CD4-positive, alpha-beta T cell treated with Interleukin-15 for 4 hours (primary cell): Measurements from ENCODE around the gene BAHCC1.

Experiments used
- DNase-seq: peaks from one replicate; pipeline ENCODE4 v3.0.0-alpha.2; 2020; ENCODE audit warnings: low spot score

BAHCC1 gene

GRCh38 chr17:81461607-81462500, 66.6 kb downstream of the BAHCC1 start:
- DNase-seq, result no peak

GRCh38 chr17:81462506-81463125, 67.4 kb downstream of the BAHCC1 start:
- DNase-seq, result no peak

GRCh38 chr17:81463506-81463905, 68.2 kb downstream of the BAHCC1 start:
- no peak for DNase-seq

- no peak for DNase-seq
Observed at GRCh38 chr17:81464586-81464985, 69.3 kb downstream of the BAHCC1 start.

GRCh38 chr17:81465910-81466309, 70.7 kb downstream of the BAHCC1 start:
- DNase-seq, result no peak

- DNase-seq, result no peak
Observed at GRCh38 chr17:81466564-81467472, 71.6 kb downstream of the BAHCC1 start.

- DNase-seq, result no peak
Observed at GRCh38 chr17:81468111-81468769, 73.0 kb downstream of the BAHCC1 start.

GRCh38 chr17:81468770-81469121, 73.5 kb downstream of the BAHCC1 start:
- no peak for DNase-seq

- no peak for DNase-seq
Observed at GRCh38 chr17:81469266-81469665, 74.0 kb downstream of the BAHCC1 start.

- DNase-seq, result no peak
Observed at GRCh38 chr17:81470270-81470943, 75.2 kb downstream of the BAHCC1 start.

- DNase-seq, result no peak
Observed at GRCh38 chr17:81470944-81471817, 75.9 kb downstream of the BAHCC1 start.

GRCh38 chr17:81471818-81472456, 76.7 kb downstream of the BAHCC1 start:
- DNase-seq, result no peak

GRCh38 chr17:81473019-81473418, 77.8 kb downstream of the BAHCC1 start:
- DNase-seq, result no peak

GRCh38 chr17:81474958-81475357, 79.7 kb downstream of the BAHCC1 start:
- no peak for DNase-seq

GRCh38 chr17:81476097-81476496, 80.8 kb downstream of the BAHCC1 start:
- DNase-seq, result no peak

GRCh38 chr17:81476635-81477034, 81.4 kb downstream of the BAHCC1 start:
- no peak for DNase-seq

GRCh38 chr17:81477173-81477572, 81.9 kb downstream of the BAHCC1 start:
- no peak for DNase-seq

GRCh38 chr17:81478119-81478518, 82.9 kb downstream of the BAHCC1 start:
- no peak for DNase-seq

GRCh38 chr17:81479175-81480071, 84.2 kb downstream of the BAHCC1 start:
- DNase-seq, result no peak
